Vagina (tissue), 2 donors: ENCODE measurements around the gene PMFBP1.

Experiments
- CTCF ChIP-seq, 3 experiments: fragments of 450-650 bp in 2 of 3; fragments of 200-600 bp in 1 of 3; sonication (generic) in 1 of 3; IDR thresholded peaks; one replicate each; pipeline ENCODE4 v1.5.1; 2017 to 2019; ENCODE audit warnings: antibody characterized with exemption in 3 of 3, mild to moderate bottlenecking in 2 of 3, moderate library complexity in 2 of 3
- POLR2A ChIP-seq, 2 donors: fragments of 450-650 bp; IDR thresholded peaks; one replicate each; pipeline ENCODE4 v1.6.1; 2017; ENCODE audit warnings: antibody characterized with exemption in 2 of 2, mild to moderate bottlenecking in 2 of 2, moderate library complexity in 2 of 2
- POLR2AphosphoS5 ChIP-seq, 2 donors: sonication (generic); formaldehyde crosslinking; IDR thresholded peaks; one replicate each; pipeline ENCODE4 v1.9.0; 2017; ENCODE audit warnings: antibody characterized with exemption in 2 of 2, mild to moderate bottlenecking in 2 of 2, low read depth in 1 of 2; ENCODE audit not compliant: insufficient read depth in 1 of 2

GRCh38 chr16:72129976-72130656 lies 41.8 kb downstream of the PMFBP1 start:
- TF ChIP-seq POLR2AphosphoS5 (IDR thresholded peaks at IDR 0.05; ENCODE audit: insufficient read depth in 1 of 2, low read depth in 1 of 2) (no peak), CTCF (IDR thresholded peaks at IDR 0.05) (no peak), POLR2A (IDR thresholded peaks at IDR 0.05) (no peak)
